HG02973 (cell line): ENCODE results near the gene ZBTB20.

Experiments used
- ATAC-seq: cut with Tn5 transposase; IDR thresholded peaks from one replicate; pipeline ENCODE4 v1.9.1; 2021; ENCODE audit warnings: moderate library complexity; ENCODE audit not compliant: unreplicated experiment

The ZBTB20 gene

GRCh38 chr3:114790752-114791151 lies 356.3 kb downstream of the ZBTB20 start:
- no peak for ATAC-seq

- no peak for ATAC-seq
These were observed 357.3 kb downstream of the ZBTB20 start for GRCh38 chr3:114789803-114790202.

GRCh38 chr3:114775395-114775794 lies 371.7 kb downstream of the ZBTB20 start:
- no peak for ATAC-seq

GRCh38 chr3:114770874-114771273 lies 376.2 kb downstream of the ZBTB20 start:
- no peak for ATAC-seq

GRCh38 chr3:114764056-114764492 lies 383.0 kb downstream of the ZBTB20 start:
- no peak for ATAC-seq

GRCh38 chr3:114762144-114762543 lies 384.9 kb downstream of the ZBTB20 start:
- ATAC-seq = no peak

GRCh38 chr3:114760679-114761078 lies 386.4 kb downstream of the ZBTB20 start:
- no peak for ATAC-seq

- ATAC-seq = no peak
These were observed 388.0 kb downstream of the ZBTB20 start for GRCh38 chr3:114758831-114759699.

- peak; percentile 93 for ATAC-seq
These were observed 390.4 kb downstream of the ZBTB20 start for GRCh38 chr3:114756506-114757279.

GRCh38 chr3:114746502-114746901 lies 400.6 kb downstream of the ZBTB20 start:
- peak; percentile 65 for ATAC-seq

- no peak for ATAC-seq
These were observed 401.5 kb downstream of the ZBTB20 start for GRCh38 chr3:114745322-114746240.

GRCh38 chr3:114743746-114744485 lies 403.2 kb downstream of the ZBTB20 start:
- ATAC-seq = no peak

GRCh38 chr3:114741066-114741465 lies 406.0 kb downstream of the ZBTB20 start:
- ATAC-seq = no peak

- no peak for ATAC-seq
These were observed 407.5 kb downstream of the ZBTB20 start for GRCh38 chr3:114739627-114740026.

- ATAC-seq = no peak
These were observed 414.7 kb downstream of the ZBTB20 start for GRCh38 chr3:114732353-114732752.

- no peak for ATAC-seq
These were observed 416.7 kb downstream of the ZBTB20 start for GRCh38 chr3:114730397-114730796.

GRCh38 chr3:114727373-114727772 lies 419.7 kb downstream of the ZBTB20 start:
- ATAC-seq = peak; percentile 60

- ATAC-seq = no peak
These were observed 421.1 kb downstream of the ZBTB20 start for GRCh38 chr3:114725966-114726365.

- ATAC-seq = no peak
These were observed 424.6 kb downstream of the ZBTB20 start for GRCh38 chr3:114722530-114722929.

GRCh38 chr3:114721864-114722263 lies 425.2 kb downstream of the ZBTB20 start:
- ATAC-seq = peak; percentile 72
